Calu3 (cell line): ENCODE data around the gene CACNA1S. TPM values are rescaled to one million over a fixed set of nuclear protein-coding genes. Genes with fewer than 3 reads are reported as not detected.
A peak's percentile ranks its signal among the peaks of the same experiment; 100 is the strongest.

Source experiments
- BruUV-seq: library from RNA; stranded (reverse); fragments of 400-500 nt; replicated peaks from 2 replicates; lab custom pipeline; 2021; lab: Mats Ljungman, UMichigan
- CTCF ChIA-PET: fragments of 300-600 bp; sonication (Branson Sonifier 250); formaldehyde crosslinking; loops from one replicate; lab custom pipeline; 2022; ENCODE audit warnings: antibody characterized with exemption; lab: Charles Lee
- DNase-seq: peaks from one replicate; pipeline ENCODE4 v3.0.0; 2022
- H3K27ac Mint-ChIP-seq: one replicate; pipeline ENCODE4 v1.8.0; 2022; ENCODE audit warnings: mixed read lengths; ENCODE audit not compliant: unreplicated experiment
- H3K27me3 Mint-ChIP-seq: one replicate; pipeline ENCODE4 v1.8.0; 2022; ENCODE audit warnings: mixed read lengths; ENCODE audit not compliant: unreplicated experiment
- H3K36me3 Mint-ChIP-seq: one replicate; pipeline ENCODE4 v1.8.0; 2022; ENCODE audit warnings: mild to moderate bottlenecking, moderate library complexity, mixed read lengths; ENCODE audit not compliant: insufficient read depth, unreplicated experiment
- H3K4me1 Mint-ChIP-seq: one replicate; pipeline ENCODE4 v1.8.0; 2022; ENCODE audit warnings: mild to moderate bottlenecking, low read depth, mixed read lengths; ENCODE audit not compliant: unreplicated experiment
- H3K4me3 Mint-ChIP-seq: one replicate; pipeline ENCODE4 v1.8.0; 2022; ENCODE audit warnings: mild to moderate bottlenecking, low read depth, moderate library complexity, mixed read lengths; ENCODE audit not compliant: unreplicated experiment
- H3K9me3 Mint-ChIP-seq: one replicate; pipeline ENCODE4 v1.8.0; 2022; ENCODE audit warnings: low read depth, mixed read lengths; ENCODE audit not compliant: unreplicated experiment
- intact Hi-C: fragments of 100-400 bp; cut with micrococcal nuclease; formaldehyde crosslinking; loops from one replicate; pipeline ENCODE4 v1.10.0; 2022; ENCODE audit not compliant: unreplicated experiment
- total RNA-seq: library from RNA; stranded (reverse); gene quantifications from 2 replicates; pipeline ENCODE4 v1.2.3, GENCODE V29; 2022
- TF ChIP-seq, protein P1 (sequence below): fragments of 200-600 bp; IDR thresholded peaks from one replicate; pipeline ENCODE4 v1.8.0; 2022; ENCODE audit warnings: antibody characterized with exemption; ENCODE audit not compliant: unreplicated experiment

Gene CACNA1S
- total RNA-seq, 1 experiment from 2014 or later: not detected

DNA sequence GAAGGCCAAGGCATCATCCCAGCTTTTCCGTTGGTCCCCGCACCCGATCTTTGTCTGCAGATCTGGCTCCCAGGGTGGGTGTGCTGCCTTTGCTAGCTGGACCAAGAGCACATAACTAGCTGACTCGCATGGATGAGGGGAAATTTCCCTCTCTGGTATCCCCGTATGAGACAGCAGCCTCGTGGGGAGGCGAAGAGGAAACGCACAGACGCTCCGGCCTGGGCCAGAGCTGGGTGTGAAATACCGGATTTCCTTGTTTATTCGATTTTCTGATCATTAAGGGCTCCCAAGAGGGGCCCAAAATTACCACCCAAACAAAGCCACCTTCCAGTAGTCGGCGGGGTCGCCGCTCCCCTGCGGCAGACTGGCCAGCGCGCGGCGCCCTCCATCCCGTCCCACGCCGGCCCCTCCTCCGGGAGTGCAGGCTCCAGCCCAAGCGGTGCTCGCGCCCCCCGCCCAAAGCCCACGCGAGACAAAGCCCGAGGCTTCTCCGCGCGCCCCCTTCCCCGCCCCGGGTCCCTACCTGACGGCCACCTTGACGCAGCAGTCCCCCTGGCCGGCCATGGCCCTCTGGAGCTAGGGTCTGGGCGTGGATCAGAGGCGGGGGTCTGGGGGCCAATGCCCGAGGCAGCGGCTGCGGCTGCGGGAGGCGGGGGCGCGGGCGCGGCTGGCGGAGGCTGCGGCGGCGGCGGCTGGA, 89.3 kb downstream of the CACNA1S start:
- Mint-ChIP-seq H3K36me3 (peaks cover 21% of the 10 kb centered on the region), H3K9me3 (no peaks in the 10 kb centered on the region), H3K4me3 (peak overlapping the region; percentile 71), H3K27ac (no peak overlapping the region), H3K27me3 (peaks cover 8% of the 10 kb centered on the region), H3K4me1 (peaks cover 47% of the 10 kb centered on the region)
- DNase-seq: no peak
- BruUV-seq: no TSS peak
- CTCF ChIA-PET: interaction anchor here (0.7 to 1.2 kb wide), 2 partner anchors 51 to 260 kb away, joined by 3 to 5 read pairs; no protein-coding TSS in a partner anchor
- TF ChIP-seq, protein P1, sequence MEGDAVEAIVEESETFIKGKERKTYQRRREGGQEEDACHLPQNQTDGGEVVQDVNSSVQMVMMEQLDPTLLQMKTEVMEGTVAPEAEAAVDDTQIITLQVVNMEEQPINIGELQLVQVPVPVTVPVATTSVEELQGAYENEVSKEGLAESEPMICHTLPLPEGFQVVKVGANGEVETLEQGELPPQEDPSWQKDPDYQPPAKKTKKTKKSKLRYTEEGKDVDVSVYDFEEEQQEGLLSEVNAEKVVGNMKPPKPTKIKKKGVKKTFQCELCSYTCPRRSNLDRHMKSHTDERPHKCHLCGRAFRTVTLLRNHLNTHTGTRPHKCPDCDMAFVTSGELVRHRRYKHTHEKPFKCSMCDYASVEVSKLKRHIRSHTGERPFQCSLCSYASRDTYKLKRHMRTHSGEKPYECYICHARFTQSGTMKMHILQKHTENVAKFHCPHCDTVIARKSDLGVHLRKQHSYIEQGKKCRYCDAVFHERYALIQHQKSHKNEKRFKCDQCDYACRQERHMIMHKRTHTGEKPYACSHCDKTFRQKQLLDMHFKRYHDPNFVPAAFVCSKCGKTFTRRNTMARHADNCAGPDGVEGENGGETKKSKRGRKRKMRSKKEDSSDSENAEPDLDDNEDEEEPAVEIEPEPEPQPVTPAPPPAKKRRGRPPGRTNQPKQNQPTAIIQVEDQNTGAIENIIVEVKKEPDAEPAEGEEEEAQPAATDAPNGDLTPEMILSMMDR: no peak
- intact Hi-C loops: no loop called here

DNA sequence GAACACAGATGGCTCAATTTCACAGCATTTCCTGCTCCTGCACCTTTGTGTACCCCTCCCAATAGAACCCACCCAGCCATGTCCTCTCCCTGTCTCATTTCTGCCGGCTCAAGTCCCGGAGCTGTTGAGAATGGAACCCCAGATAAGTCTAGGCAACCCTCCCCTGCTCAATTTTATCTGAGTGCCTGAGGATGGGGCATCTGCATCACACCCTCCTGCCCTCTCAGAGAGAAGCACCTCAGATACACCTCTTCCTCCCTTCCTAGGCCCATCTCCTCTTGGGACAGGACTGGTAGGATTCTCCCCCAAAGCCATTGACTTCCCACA, 89.8 kb downstream of the CACNA1S start:
- H3K4me1 Mint-ChIP-seq: peaks cover 51% of the 10 kb centered on the region
- DNase-seq: no peak
- H3K9me3 Mint-ChIP-seq: no peaks in the 10 kb centered on the region
- peak overlapping the region; percentile 71 for H3K4me3 Mint-ChIP-seq
- no peak overlapping the region for H3K27ac Mint-ChIP-seq
- CTCF ChIA-PET: interaction anchor here (0.7 to 1.2 kb wide), 2 partner anchors 51 to 260 kb away, joined by 3 to 5 read pairs; no protein-coding TSS in a partner anchor
- intact Hi-C loops: no loop called here
- BruUV-seq: no TSS peak
- peaks cover 21% of the 10 kb centered on the region for H3K36me3 Mint-ChIP-seq
- H3K27me3 Mint-ChIP-seq: peaks cover 8% of the 10 kb centered on the region
- TF ChIP-seq, protein P1: no peak

DNA sequence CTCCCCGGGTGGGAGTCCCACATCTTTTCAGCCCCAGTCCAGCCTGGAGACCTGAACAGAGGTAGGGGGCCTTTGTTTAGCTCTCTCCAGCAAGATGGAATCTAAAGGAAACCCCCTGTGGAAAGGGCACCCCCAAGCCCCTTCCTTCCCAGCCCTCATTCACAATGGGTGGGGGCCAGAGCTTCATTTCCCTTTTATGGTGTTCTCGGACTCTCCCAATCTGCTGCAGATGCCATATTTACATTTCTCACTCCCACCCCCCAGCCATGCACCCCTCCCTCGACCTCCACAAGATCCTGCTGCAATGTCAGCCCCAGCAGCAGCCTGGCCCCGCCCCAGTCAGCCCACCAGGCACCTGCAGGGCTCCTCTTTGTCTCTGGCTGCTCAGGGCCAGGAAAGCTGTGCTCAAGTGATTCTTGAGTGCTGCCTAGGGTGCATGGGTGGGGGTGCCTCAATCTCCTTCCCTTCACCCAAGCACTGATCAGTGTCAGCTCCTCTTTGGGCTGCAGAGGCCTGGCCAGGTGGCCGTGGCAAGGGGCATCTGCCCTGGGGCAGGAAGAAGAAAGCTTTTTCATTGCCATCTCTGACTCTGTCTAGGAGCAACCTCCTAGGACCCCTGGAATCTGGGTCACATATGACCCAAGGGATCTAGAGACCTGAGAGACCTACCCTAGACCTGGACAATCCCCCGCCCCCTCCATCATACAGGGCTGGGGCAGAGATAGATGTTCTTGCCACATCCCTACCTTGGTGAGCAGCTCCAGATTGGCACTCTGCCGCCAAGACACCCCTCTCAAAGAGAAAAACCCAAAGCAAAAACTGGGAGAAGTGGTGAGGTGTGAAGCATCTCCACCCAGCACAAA, 90.4 kb downstream of the CACNA1S start:
- TF ChIP-seq, protein P1: no peak
- Mint-ChIP-seq H3K9me3 (no peaks in the 10 kb centered on the region), H3K4me1 (peaks cover 51% of the 10 kb centered on the region), H3K36me3 (peaks cover 24% of the 10 kb centered on the region), H3K27ac (no peak overlapping the region), H3K27me3 (peaks cover 8% of the 10 kb centered on the region), H3K4me3 (peak overlapping the region; percentile 71)
- intact Hi-C loops: no loop called here
- no peak for DNase-seq
- CTCF ChIA-PET: no interaction called here
- TSS peak; percentile 35 for BruUV-seq

DNA sequence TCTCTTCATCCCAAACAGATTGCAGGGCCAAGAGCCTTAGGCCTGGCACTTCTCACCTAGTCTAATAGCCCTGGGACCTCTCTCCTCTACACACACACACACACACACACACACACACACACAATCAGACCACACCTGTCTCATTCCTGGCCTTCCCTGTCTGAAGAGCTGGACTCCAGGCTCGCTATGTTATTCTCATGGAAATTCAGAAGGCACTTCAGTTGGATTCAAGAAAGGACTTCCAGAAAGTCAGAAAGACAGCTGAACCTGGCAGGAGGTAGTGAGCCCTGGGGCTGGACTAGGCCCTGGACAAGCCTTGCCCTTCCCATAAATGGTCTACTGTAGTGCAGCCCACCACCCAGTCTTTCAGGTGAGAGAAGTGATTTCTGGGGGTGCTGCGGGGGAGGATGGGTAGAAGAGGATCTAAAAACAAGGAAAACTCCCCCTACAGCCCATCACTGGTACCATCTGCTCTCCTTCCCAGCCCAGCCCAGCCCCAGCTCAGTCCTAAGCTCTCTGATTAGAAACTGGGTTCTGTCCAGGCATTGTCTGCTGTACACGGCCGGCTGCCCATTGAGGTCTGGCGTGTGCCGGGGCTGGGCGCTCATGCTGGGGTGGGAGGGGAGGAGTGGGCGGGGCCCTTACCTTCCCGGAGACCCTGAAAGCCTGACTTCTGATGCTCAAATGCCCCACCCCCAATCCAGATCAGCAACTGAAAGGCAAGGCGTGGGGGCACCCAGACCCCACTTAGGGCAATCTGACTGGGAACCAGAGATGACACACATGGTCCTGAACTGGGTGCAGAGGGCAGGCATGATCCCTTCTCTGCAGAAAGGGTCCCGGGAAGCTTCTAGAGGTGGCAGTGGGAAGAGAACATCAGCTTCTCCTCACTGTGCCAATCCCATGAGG, 91.3 kb downstream of the CACNA1S start:
- H3K4me1 Mint-ChIP-seq: peaks cover 57% of the 10 kb centered on the region
- H3K9me3 Mint-ChIP-seq: no peaks in the 10 kb centered on the region
- TF ChIP-seq, protein P1: peak; percentile 34
- H3K27ac Mint-ChIP-seq: peak overlapping the region; percentile 94
- DNase-seq: no peak
- BruUV-seq: no TSS peak
- no peaks in the 10 kb centered on the region for H3K27me3 Mint-ChIP-seq
- intact Hi-C loops: no loop called here
- peaks cover 26% of the 10 kb centered on the region for H3K36me3 Mint-ChIP-seq
- CTCF ChIA-PET: interaction anchor here (0.6 to 2.4 kb wide), 7 partner anchors 8 to 241 kb away, joined by 3 to 10 read pairs (median 4); no protein-coding TSS in a partner anchor
- H3K4me3 Mint-ChIP-seq: peak overlapping the region; percentile 11
